ENCODE results near the gene RPTOR.
"Not testable (repeated sequence)": the region's sequence is repeated elsewhere in the genome, so short reads cannot be mapped to it uniquely, and the experiment has no call there.

RPTOR gene

DNA sequence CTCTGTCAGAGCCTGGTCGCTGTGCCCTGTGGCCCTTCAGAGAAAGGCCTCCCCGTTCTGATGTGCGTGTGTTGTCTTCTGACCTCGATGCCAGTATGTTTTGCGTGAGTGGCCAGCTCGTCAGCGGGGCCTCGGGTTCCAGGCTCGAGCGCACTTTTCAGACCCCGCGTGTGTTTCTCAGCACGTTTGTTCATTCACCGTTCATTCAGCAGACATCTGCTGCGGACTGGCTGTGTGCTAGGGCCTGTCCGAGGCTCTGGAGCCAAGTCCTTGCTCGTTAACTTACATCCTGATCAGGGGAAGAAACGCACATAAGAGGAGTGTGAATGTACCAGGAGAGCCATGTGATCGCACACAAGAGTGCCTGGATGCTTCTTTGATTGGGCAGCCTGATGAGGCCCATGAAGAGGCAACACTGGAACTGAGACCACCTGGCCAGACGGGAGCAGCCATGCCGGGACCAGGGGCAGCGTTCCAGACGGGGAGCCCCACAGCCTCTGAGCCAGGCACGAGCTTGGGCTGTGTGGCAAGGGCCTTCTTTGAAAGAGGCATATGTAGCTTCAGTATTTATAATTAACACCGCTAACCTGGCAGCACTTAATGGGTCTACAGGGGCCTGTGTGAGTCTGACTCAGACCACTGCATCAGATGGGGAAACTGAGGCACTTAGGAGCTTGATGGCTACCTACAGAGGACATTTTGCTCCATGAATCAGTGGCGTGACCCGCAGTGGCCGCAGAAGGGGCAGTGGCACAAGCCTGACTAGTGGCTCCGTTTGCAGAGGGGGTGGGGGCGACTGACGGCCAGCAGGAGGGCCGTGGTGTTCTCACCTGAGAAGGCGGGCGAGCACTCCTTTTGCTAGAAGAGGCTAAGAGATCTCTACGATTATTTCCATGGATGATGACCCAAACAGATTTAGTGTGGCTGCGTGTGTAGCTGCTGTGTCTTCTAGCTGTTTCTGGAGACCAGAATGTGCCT lies 259.1 kb downstream of the RPTOR start:
- DNase-seq, result no peak

DNA sequence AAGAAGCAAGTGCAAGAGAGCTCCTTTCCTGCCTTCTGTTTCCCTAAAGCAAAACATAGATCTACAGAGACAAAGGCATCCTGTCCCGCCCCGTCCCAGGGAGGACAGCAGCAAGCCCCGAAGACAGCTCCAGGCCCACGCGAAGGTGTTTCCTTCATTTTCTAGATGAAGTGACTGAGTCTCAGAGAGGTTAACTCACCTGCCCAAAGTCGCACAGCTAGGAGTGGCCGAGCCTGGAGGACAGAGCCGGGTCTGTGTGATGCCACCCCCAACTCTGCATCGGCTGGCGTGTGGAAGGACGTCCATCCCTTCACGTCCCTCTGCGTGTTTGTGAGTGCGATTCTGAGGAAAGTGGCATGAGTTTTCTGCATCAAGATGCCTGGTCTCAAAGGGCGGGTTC lies 259.8 kb downstream of the RPTOR start:
- no peak for DNase-seq

DNA sequence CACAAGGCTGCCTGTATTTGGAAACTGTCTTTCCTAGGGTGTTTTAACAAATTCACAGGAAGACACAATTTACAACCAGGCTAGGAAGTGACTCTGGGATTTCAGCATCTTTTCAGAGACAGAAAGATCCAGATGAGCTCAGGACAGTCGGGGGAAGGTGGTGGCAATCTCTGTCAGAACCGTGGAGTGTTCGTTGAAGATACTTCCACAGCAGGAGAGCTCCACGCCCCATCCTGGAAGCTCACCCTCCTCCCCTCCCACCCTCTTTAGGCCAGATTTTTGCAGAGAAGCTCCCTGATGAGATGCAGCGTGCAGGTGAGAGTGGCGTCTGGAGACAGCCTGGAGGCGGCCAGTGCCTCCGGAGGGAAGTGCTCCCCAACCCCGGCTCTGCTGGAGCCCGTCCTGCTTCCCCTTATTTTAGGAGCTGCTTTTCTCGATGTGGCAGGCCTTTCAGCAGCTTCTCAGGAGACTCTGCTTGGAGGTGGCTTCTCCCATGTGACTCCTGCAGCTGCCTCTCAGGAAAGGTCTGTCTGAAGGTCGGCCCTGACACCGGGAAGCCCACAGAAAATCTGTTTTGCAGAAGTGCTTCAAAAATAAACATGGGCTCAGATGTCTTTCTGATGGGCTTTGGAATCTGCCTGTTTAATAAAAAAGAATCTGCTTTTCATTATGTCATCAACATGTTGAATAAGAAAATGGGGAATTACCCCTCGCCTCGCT lies 260.6 kb downstream of the RPTOR start:
- DNase-seq, result no peak

- no peak for DNase-seq
These were observed 262.4 kb downstream of the RPTOR start for GRCh38 chr17:80807014-80807413.

- DNase-seq, result no peak
These were observed 263.2 kb downstream of the RPTOR start for GRCh38 chr17:80807882-80808281.

GRCh38 chr17:80811181-80812105 lies 266.8 kb downstream of the RPTOR start:
- DNase-seq, result no peak

DNA sequence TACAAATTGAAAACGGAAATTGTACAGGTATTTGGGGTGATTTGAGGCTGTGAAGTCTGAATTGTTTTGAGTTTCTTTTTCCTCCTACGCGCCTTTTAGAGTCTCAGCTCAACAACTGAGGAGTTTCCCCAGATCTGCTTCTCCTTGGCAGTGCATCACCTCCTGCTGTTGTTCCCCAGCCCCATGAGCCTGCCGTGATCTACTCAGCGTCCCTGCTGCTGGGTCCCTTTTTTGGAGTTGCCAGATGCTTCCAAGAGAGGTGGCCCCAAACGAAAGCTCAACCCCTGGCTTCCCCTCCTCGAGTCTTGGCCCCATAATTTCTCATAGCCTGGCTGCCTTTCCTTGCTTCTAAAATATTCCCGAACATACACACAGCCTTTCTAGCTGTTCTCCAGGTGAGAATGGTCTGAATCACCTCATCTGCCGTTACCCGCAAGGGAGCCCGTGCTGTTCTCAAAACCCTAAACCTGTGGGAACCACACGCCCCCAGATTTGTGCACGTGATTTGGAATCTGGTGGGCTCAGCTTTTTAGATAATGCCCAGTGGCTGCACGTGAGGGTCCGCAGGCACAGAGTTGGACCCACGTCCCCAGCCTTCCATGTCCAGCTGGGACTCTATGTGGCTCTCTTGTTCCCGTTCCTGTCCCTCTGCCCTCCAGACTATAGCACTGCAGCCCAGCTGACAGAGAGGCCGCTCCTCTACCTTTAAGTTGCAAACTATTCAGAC lies 267.9 kb downstream of the RPTOR start:
- DNase-seq, result no peak

DNA sequence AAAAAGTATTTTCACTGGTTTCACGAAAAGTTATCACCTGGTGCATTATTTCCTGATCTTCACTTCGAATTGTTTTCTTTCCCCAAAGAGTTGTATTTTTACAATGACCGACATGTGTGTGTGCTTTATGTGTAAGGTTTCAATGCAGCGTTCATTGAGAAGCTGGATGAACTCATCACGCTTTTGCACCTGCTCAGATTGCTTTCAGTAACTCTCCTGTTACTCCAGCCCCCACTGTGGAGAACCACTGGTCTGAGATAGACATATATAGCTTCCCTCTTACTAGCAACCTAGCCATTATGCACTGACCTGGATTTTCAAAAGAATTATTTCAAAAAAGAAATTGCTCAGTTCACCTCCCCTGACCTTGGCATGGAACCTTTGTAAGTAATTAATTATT lies 268.7 kb downstream of the RPTOR start:
- DNase-seq, result no peak

GRCh38 chr17:80814491-80814890 lies 269.9 kb downstream of the RPTOR start:
- no peak for DNase-seq

DNA sequence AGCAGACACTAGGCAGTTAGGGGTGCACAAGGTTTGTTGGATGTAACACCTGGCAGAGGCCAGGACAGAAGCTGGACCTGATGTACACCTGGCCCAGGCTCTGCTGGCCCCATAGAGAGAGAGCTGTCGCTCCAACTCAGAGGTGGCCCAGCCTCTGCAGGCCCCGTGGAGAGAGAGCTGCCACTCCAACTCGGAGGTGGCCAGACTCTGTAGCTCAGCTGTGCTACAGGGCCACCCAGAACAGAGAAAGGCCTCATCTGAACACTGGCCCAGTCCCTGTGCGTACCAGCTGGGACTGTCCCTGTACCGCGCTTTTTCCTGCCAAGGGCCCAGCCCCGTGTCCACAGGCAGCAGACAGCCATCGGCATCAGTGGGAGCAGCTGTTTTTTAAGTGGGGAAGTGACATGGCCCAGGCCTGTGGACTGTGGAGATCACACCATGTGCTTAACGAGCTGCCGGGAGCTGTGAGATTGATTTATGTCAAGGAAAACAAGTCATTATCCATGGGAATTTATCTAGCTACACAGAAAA lies 270.6 kb downstream of the RPTOR start:
- no peak for DNase-seq

DNA sequence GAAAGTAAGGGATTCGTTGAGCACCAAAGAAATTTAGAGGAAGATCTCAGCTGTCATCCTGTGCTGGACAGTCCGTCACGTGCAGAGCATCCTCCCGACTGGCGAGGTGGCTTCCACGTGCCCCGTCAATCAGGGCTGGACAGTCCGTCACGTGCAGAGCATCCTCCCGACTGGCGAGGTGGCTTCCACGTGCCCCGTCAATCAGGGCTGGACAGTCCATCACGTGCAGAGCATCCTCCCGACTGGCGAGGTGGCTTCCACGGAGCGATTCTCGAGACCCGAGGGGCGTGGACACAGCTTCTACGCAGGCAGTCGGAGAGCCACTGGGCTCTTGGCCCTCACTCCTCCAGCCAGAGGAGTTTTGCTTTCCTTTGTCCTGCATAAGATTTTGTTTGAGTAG lies 271.1 kb downstream of the RPTOR start:
- DNase-seq, result not testable (repeated sequence)

DNA sequence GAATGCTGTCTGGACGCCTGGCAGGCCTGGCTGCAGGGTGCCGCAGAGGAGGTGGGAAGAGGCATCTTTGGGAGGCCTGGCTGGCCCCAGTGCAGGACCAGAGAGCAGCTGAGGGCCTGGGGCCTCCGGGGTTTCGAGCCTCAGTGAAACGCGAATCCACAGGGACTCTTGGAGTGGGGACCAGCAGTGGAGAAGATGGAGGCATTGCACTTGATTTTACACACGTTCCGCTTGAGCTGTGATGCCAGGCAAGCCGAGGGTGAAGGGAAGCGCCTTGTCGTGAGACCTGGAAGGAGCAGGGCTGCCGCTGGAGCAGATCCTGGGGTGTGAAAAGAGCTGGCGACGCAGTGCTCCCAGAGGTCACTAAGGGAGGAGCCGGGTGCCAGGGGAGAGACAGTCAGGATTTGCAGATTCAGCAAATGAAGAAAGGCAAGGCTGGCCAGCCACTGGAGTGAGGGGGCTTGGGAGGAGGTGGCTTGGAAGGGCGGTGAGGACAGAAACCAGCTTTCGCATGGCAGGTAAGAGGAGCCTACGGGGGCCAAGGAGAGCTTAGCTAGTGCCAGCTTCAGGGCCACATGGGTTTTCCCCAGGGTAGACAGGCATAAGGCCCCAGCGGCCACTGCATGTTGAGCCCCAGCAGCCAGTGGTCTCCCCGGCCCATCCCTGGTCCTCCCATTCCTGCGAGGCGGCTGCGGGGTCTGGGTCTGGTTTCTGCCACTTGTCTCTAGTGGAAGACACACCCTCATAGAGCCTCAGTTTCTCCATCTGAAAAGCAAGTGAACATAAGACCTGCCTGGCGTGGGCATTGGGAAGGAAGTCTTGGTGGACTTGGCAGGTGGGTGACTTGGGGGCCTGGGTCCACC lies 271.8 kb downstream of the RPTOR start:
- no peak for DNase-seq

DNA sequence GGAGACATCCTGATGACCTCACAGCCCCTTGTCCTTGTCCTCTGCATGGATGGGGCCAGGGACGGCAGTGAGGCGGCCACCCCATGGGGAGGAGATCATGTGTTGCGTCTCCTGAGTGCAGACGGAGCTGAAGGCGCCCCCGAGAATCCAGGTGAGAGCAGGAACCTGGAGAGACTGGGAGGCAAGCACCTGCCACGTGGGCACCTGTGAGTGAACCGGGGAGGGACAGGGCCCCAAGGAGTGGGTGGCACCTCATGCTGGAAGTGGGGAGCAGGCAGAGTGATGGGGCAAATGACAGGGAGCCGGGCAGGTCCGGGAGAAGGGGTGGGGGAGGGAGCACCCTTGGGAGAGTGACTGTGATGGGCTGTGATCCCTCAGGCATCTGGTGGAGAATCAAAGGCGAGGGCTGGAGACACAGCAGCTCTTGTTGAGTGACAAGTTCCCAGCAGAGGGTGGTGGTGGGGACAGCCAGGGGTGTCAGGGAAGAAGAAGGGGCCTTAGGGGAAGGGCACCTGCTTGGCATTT lies 272.7 kb downstream of the RPTOR start:
- no peak for DNase-seq

GRCh38 chr17:80817861-80818260 lies 273.2 kb downstream of the RPTOR start:
- no peak for DNase-seq

- no peak for DNase-seq
These were observed 274.2 kb downstream of the RPTOR start for GRCh38 chr17:80818871-80819270.

- DNase-seq, result no peak
These were observed 275.0 kb downstream of the RPTOR start for GRCh38 chr17:80819422-80820164.

- DNase-seq, result no peak
These were observed 275.7 kb downstream of the RPTOR start for GRCh38 chr17:80820331-80820730.

GRCh38 chr17:80821546-80821945 lies 276.9 kb downstream of the RPTOR start:
- no peak for DNase-seq

GRCh38 chr17:80822021-80822699 lies 277.5 kb downstream of the RPTOR start:
- no peak for DNase-seq

All from C1 segment of cervical spinal cord (tissue), 14 donors.